Calu3 (cell line): ENCODE measurements around the gene B2M. TPM values are rescaled to one million over a fixed set of nuclear protein-coding genes. Genes with fewer than 3 reads are reported as not detected.

Experiments
- BruUV-seq: library from RNA; stranded (reverse); fragments of 400-500 nt; replicated peaks from 2 replicates; lab custom pipeline; 2021; lab: Mats Ljungman, UMichigan
- CTCF ChIA-PET: fragments of 300-600 bp; sonication (Branson Sonifier 250); formaldehyde crosslinking; loops from one replicate; lab custom pipeline; 2022; ENCODE audit warnings: antibody characterized with exemption; lab: Charles Lee
- DNase-seq: peaks from one replicate; pipeline ENCODE4 v3.0.0; 2022
- H3K27ac Mint-ChIP-seq: one replicate; pipeline ENCODE4 v1.8.0; 2022; ENCODE audit warnings: mixed read lengths; ENCODE audit not compliant: unreplicated experiment
- H3K27me3 Mint-ChIP-seq: one replicate; pipeline ENCODE4 v1.8.0; 2022; ENCODE audit warnings: mixed read lengths; ENCODE audit not compliant: unreplicated experiment
- H3K36me3 Mint-ChIP-seq: one replicate; pipeline ENCODE4 v1.8.0; 2022; ENCODE audit warnings: mild to moderate bottlenecking, moderate library complexity, mixed read lengths; ENCODE audit not compliant: insufficient read depth, unreplicated experiment
- H3K4me1 Mint-ChIP-seq: one replicate; pipeline ENCODE4 v1.8.0; 2022; ENCODE audit warnings: mild to moderate bottlenecking, low read depth, mixed read lengths; ENCODE audit not compliant: unreplicated experiment
- H3K4me3 Mint-ChIP-seq: one replicate; pipeline ENCODE4 v1.8.0; 2022; ENCODE audit warnings: mild to moderate bottlenecking, low read depth, moderate library complexity, mixed read lengths; ENCODE audit not compliant: unreplicated experiment
- H3K9me3 Mint-ChIP-seq: one replicate; pipeline ENCODE4 v1.8.0; 2022; ENCODE audit warnings: low read depth, mixed read lengths; ENCODE audit not compliant: unreplicated experiment
- CTCF ChIP-seq: fragments of 200-600 bp; IDR thresholded peaks from one replicate; pipeline ENCODE4 v1.8.0; 2022; ENCODE audit warnings: antibody characterized with exemption; ENCODE audit not compliant: unreplicated experiment
- intact Hi-C: fragments of 100-400 bp; cut with micrococcal nuclease; formaldehyde crosslinking; loops from one replicate; pipeline ENCODE4 v1.10.0; 2022; ENCODE audit not compliant: unreplicated experiment
- total RNA-seq: library from RNA; stranded (reverse); gene quantifications from 2 replicates; pipeline ENCODE4 v1.2.3, GENCODE V29; 2022

B2M gene
- total RNA-seq, 1 experiment from 2014 or later = 1,002 TPM

GRCh38 chr15:44663410-44664308 lies 47.7 kb upstream of the B2M start, which contains the start of gene SPG11:
Gene SPG11 (minus strand): TSS chr15:44663662. CDS start chr15:44663647, 15 bp downstream.
- Mint-ChIP-seq H3K9me3 (no peaks in the 10 kb centered on the region), H3K4me1 (peaks cover 9% of the 10 kb centered on the region), H3K36me3 (peaks cover 11% of the 10 kb centered on the region), H3K27me3 (no peaks in the 10 kb centered on the region), H3K4me3 (peak within 1 kb of the TSS; percentile 80), H3K27ac (peak within 1 kb of the TSS; percentile 55)
- BruUV-seq = TSS peak; percentile 67
- intact Hi-C loops = loop anchor here (1.0 to 2.0 kb wide), 2 partner anchors 49 to 75 kb away; no protein-coding TSS in a partner anchor
- DNase-seq = peak; percentile 92
- TF ChIP-seq CTCF = peak; percentile 57
- CTCF ChIA-PET = interaction anchor here (0.6 to 2.6 kb wide), 8 partner anchors 12 to 169 kb away, joined by 3 to 24 read pairs (median 8); partner anchors contain the start of genes B2M and PATL2

GRCh38 chr15:44666210-44667038 lies 44.9 kb upstream of the B2M start:
- Mint-ChIP-seq H3K4me3 (no peak overlapping the region), H3K9me3 (no peaks in the 10 kb centered on the region), H3K27me3 (no peaks in the 10 kb centered on the region), H3K4me1 (peaks cover 9% of the 10 kb centered on the region), H3K36me3 (peaks cover 11% of the 10 kb centered on the region), H3K27ac (no peak overlapping the region)
- DNase-seq = no peak
- intact Hi-C loops = no loop called here
- CTCF ChIA-PET = no interaction called here
- TF ChIP-seq CTCF = no peak
- no TSS peak for BruUV-seq

GRCh38 chr15:44667039-44667360 lies 44.3 kb upstream of the B2M start:
- no peak for DNase-seq
- no TSS peak for BruUV-seq
- Mint-ChIP-seq H3K27me3 (no peaks in the 10 kb centered on the region), H3K36me3 (peaks cover 11% of the 10 kb centered on the region), H3K9me3 (no peaks in the 10 kb centered on the region), H3K4me1 (peaks cover 9% of the 10 kb centered on the region), H3K4me3 (no peak overlapping the region), H3K27ac (no peak overlapping the region)
- CTCF ChIA-PET = no interaction called here
- TF ChIP-seq CTCF = no peak
- intact Hi-C loops = no loop called here

- Mint-ChIP-seq H3K4me3 (no peak overlapping the region), H3K36me3 (no peaks in the 10 kb centered on the region), H3K27ac (no peak overlapping the region), H3K9me3 (no peaks in the 10 kb centered on the region), H3K4me1 (peaks cover 4% of the 10 kb centered on the region), H3K27me3 (no peaks in the 10 kb centered on the region)
- no peak for DNase-seq
- TF ChIP-seq CTCF = no peak
- CTCF ChIA-PET = no interaction called here
- intact Hi-C loops = no loop called here
- no TSS peak for BruUV-seq
These were observed 42.4 kb upstream of the B2M start for GRCh38 chr15:44668921-44669320.
